GM18867 (cell line): ENCODE data around the gene PTH1R.

Source experiments
- ATAC-seq: cut with Tn5 transposase; IDR thresholded peaks from one replicate; pipeline ENCODE4 v1.9.1; 2021; ENCODE audit warnings: mild to moderate bottlenecking, moderate library complexity; ENCODE audit not compliant: unreplicated experiment

The PTH1R gene

GRCh38 chr3:46849686-46850467, 27.6 kb upstream of the PTH1R start:
- no peak for ATAC-seq

- no peak for ATAC-seq
These were observed 27.1 kb upstream of the PTH1R start for GRCh38 chr3:46850468-46850779.

GRCh38 chr3:46851364-46852333, 25.9 kb upstream of the PTH1R start:
- no peak for ATAC-seq

- no peak for ATAC-seq
These were observed 25.2 kb upstream of the PTH1R start for GRCh38 chr3:46852334-46852720.

GRCh38 chr3:46852839-46853355, 24.6 kb upstream of the PTH1R start:
- no peak for ATAC-seq

- ATAC-seq: no peak
These were observed 23.8 kb upstream of the PTH1R start for GRCh38 chr3:46853441-46854415.

- ATAC-seq: no peak
These were observed 22.9 kb upstream of the PTH1R start for GRCh38 chr3:46854555-46854991.

- ATAC-seq: no peak
These were observed 20.7 kb upstream of the PTH1R start for GRCh38 chr3:46856576-46857471.

- ATAC-seq: no peak
These were observed 19.8 kb upstream of the PTH1R start for GRCh38 chr3:46857485-46858341.

GRCh38 chr3:46858456-46858855, 19.1 kb upstream of the PTH1R start:
- no peak for ATAC-seq

- ATAC-seq: no peak
These were observed 18.4 kb upstream of the PTH1R start for GRCh38 chr3:46859001-46859710.

GRCh38 chr3:46860017-46860809, 17.3 kb upstream of the PTH1R start:
- ATAC-seq: no peak

- no peak for ATAC-seq
These were observed 16.5 kb upstream of the PTH1R start for GRCh38 chr3:46860810-46861604.

GRCh38 chr3:46861605-46862368, 15.7 kb upstream of the PTH1R start:
- ATAC-seq: no peak

- ATAC-seq: no peak
These were observed 15.0 kb upstream of the PTH1R start for GRCh38 chr3:46862369-46863025.
